ENCODE data around the gene DMD.

Gene DMD

DNA sequence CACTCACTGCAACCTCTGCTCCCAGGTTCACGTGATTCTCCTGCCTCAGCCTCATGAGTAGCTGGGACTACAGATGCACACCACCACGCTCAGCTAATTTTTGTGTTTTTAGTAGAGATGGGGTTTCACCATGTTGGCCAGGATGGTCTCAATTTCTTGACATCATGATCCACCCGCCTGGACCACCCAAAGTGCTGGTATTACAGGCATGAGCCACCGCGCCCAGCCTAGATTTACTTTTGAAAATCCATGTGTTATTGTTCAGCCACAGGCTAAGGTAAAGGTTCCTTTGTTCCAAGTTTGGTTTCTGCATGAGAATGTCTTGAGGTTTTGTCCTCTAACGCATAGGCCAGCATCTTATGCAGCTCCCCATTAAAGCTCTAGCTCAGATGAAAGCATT is 371.6 kb downstream of the DMD start:
- TF ChIP-seq, protein P1, sequence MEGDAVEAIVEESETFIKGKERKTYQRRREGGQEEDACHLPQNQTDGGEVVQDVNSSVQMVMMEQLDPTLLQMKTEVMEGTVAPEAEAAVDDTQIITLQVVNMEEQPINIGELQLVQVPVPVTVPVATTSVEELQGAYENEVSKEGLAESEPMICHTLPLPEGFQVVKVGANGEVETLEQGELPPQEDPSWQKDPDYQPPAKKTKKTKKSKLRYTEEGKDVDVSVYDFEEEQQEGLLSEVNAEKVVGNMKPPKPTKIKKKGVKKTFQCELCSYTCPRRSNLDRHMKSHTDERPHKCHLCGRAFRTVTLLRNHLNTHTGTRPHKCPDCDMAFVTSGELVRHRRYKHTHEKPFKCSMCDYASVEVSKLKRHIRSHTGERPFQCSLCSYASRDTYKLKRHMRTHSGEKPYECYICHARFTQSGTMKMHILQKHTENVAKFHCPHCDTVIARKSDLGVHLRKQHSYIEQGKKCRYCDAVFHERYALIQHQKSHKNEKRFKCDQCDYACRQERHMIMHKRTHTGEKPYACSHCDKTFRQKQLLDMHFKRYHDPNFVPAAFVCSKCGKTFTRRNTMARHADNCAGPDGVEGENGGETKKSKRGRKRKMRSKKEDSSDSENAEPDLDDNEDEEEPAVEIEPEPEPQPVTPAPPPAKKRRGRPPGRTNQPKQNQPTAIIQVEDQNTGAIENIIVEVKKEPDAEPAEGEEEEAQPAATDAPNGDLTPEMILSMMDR (IDR thresholded peaks at IDR 0.05; ENCODE audit: low read depth, low read length), result no peak
- H3K4me3 ChIP-seq (replicated peaks in 1 of 2; ENCODE audit: low read depth in 2 of 2, low read length in 2 of 2), result no peak overlapping the region
- no peak for DNase-seq (ENCODE audit: low read depth in 2 of 2)

- H3K4me3 ChIP-seq (replicated peaks in 1 of 2; ENCODE audit: low read depth in 2 of 2, low read length in 2 of 2), result no peak overlapping the region
- DNase-seq (ENCODE audit: low read depth in 2 of 2), result no peak
- TF ChIP-seq, protein P1 (IDR thresholded peaks at IDR 0.05; ENCODE audit: low read depth, low read length), result no peak
Measured at GRCh38 chrX:32825009-32825408, 386.3 kb downstream of the DMD start.

- TF ChIP-seq, protein P1 (IDR thresholded peaks at IDR 0.05; ENCODE audit: low read depth, low read length), result no peak
- no peak for DNase-seq (ENCODE audit: low read depth in 2 of 2)
Measured at GRCh38 chrX:32804034-32804433, 407.3 kb downstream of the DMD start.

GRCh38 chrX:32798990-32799389 is 412.4 kb downstream of the DMD start:
- TF ChIP-seq, protein P1 (IDR thresholded peaks at IDR 0.05; ENCODE audit: low read depth, low read length), result no peak
- no peak for DNase-seq (ENCODE audit: low read depth in 2 of 2)
- H3K4me3 ChIP-seq (replicated peaks in 1 of 2; ENCODE audit: low read depth in 2 of 2, low read length in 2 of 2), result no peak overlapping the region

More at GRCh38 chrX:32804034-32804433, 407.3 kb downstream of the DMD start:
- H3K4me3 ChIP-seq (replicated peaks in 1 of 2; ENCODE audit: low read depth in 2 of 2, low read length in 2 of 2), result no peak overlapping the region

DNA sequence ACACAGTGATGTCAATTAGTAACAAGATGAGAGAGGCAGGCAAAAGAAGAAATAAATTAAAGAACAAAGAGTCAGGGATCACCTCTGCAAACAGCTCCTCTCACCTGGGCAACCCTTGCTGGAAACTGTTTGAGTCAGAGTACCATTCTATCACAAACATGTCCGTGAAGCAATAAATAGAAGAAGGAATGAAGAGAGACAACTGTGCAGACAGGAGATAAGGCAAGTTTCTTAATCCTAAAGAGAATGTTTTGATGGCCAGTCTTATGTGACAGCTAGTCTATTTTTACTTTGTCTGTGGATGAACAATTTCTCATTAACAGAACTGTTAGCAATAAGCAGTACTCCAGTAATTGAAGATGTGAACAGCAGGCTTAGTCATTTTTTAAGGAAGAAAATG is 422.4 kb downstream of the DMD start:
- TF ChIP-seq, protein P1 (IDR thresholded peaks at IDR 0.05; ENCODE audit: low read depth, low read length), result no peak
- DNase-seq (ENCODE audit: low read depth in 2 of 2), result no peak

DNA sequence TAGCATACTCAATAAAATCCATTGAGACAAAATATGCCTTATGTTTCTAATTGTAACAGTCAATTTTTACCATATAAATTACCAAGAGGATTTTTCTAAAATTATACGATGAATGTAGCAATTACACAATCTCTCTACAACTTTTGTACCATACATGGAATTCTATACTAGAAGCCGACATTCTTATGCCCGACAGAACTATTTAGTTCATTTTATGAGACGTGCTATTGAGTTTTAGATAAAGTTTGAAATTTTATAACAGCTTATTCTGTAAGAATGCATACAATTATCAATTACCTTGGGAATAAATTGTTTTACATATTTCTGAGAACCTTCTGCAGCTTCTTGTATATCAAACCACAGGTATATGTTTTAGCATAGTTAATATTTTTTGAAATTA is 431.2 kb downstream of the DMD start:
- DNase-seq (ENCODE audit: low read depth in 2 of 2), result no peak
- no peak overlapping the region for H3K4me3 ChIP-seq (replicated peaks in 1 of 2; ENCODE audit: low read depth in 2 of 2, low read length in 2 of 2)
- TF ChIP-seq, protein P1 (IDR thresholded peaks at IDR 0.05; ENCODE audit: low read depth, low read length), result no peak

More for the DNA sequence above, 422.4 kb downstream of the DMD start:
- no peak overlapping the region for H3K4me3 ChIP-seq (replicated peaks in 1 of 2; ENCODE audit: low read depth in 2 of 2, low read length in 2 of 2)

DNA sequence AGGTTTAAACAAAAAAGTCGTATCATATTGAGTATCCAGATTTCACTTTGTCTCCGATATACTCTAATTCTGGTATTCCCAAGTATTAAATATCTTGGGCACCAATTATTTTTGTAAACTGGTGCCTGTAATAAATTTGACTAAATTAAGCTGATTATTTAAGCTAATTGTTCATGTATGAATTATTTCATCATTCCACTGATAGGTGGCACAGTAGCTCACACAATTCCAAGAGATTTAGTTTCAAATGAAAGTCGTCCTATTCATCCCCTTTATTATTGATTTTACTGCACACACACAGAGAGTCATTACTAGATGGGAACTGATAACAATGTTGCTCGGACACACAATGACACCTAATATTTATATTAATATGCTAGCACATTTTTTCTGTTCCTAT is 432.4 kb downstream of the DMD start:
- no peak for DNase-seq (ENCODE audit: low read depth in 2 of 2)
- TF ChIP-seq, protein P1 (IDR thresholded peaks at IDR 0.05; ENCODE audit: low read depth, low read length), result no peak
- H3K4me3 ChIP-seq (replicated peaks in 1 of 2; ENCODE audit: low read depth in 2 of 2, low read length in 2 of 2), result no peak overlapping the region
